OCI-LY7 (cell line): ENCODE results near the gene C20orf141.

ENCODE experiments used
- EZH2phosphoT487 ChIP-seq: fragments of 200-600 bp; sonication (generic); IDR thresholded peaks from 2 replicates; pipeline ENCODE4 v1.6.1; 2018; ENCODE audit warnings: low read depth, borderline replicate concordance, mild to moderate bottlenecking, mixed run types, antibody characterized with exemption, low read length, moderate library complexity, mixed read lengths
- TF ChIP-seq, protein P1 (sequence below): fragments of 200-600 bp; sonication (generic); conservative IDR thresholded peaks from 2 replicates; pipeline ENCODE4 v1.5.1; 2014; ENCODE audit warnings: mild to moderate bottlenecking, antibody characterized with exemption, low read length, moderate library complexity, mixed read lengths

DNA sequence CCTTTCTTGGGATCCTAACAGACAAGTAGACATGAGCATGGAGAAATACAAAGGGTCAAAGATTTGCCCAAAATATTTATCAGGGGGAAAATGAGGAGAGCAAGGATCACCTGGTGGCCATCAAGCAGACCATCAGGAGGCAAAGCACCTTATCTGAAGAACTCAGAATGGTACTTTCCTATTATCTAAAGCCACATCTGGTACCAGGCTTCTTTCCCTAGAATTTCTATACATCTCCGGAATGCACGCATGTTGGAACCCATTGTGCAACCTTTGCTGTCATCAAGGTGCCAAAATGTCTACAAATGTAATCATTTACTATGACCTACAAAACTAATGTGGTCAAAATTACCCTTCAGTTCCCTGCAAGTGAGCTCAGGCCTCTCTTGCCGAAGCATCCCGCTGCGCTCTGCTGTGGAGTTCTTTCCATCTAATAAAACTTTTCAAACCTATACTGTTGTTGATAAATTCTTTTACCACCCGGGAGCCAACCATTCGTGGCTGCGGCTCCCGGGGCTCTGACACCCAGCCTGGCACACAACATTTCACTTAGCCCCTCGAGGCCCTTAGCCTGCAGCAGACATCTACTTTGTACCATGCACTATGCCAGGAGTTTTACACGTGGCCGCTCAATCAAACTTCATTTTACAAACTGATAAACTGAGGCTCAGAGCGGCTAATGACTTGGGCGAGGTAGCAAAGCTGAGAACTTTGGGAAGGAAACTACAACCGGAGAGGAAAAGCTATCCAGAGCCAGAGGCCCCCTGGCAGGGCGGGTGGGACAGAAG is 10.6 kb upstream of the C20orf141 start:
- TF ChIP-seq, protein P1, sequence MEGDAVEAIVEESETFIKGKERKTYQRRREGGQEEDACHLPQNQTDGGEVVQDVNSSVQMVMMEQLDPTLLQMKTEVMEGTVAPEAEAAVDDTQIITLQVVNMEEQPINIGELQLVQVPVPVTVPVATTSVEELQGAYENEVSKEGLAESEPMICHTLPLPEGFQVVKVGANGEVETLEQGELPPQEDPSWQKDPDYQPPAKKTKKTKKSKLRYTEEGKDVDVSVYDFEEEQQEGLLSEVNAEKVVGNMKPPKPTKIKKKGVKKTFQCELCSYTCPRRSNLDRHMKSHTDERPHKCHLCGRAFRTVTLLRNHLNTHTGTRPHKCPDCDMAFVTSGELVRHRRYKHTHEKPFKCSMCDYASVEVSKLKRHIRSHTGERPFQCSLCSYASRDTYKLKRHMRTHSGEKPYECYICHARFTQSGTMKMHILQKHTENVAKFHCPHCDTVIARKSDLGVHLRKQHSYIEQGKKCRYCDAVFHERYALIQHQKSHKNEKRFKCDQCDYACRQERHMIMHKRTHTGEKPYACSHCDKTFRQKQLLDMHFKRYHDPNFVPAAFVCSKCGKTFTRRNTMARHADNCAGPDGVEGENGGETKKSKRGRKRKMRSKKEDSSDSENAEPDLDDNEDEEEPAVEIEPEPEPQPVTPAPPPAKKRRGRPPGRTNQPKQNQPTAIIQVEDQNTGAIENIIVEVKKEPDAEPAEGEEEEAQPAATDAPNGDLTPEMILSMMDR: no peak
- TF ChIP-seq EZH2phosphoT487: no peak
